Measurements from ENCODE around the gene RMI1. TPM values are rescaled to one million over a fixed set of nuclear protein-coding genes. Genes with fewer than 3 reads are reported as not detected.
A peak's percentile ranks its signal among the peaks of the same experiment; 100 is the strongest.

RMI1 gene
- total RNA-seq, 1 donor from 2014 or later = 0.21 TPM

- H3K4me1 ChIP-seq = peaks cover 0 to 6% of the 10 kb centered on the region in 2 donors
- H3K36me3 ChIP-seq = peaks cover 67 to 82% of the 10 kb centered on the region in 2 donors
- no peak overlapping the region for H3K4me3 ChIP-seq
- no peaks in the 10 kb centered on the region for H3K9me3 ChIP-seq
- intact Hi-C loops (cut with DNase I) = no loop called here
- H3K27ac ChIP-seq = no peak overlapping the region
- DNase-seq (ENCODE audit: low spot score in 2 of 2) = no peak
- no peaks in the 10 kb centered on the region for H3K27me3 ChIP-seq
- TF ChIP-seq CTCF (IDR thresholded peaks at IDR 0.05) = no peak
Measured at GRCh38 chr9:83969602-83970001, 11.0 kb upstream of the RMI1 start.

GRCh38 chr9:83971485-83971884 is 9.1 kb upstream of the RMI1 start:
- no peak for TF ChIP-seq CTCF (IDR thresholded peaks at IDR 0.05)
- H3K4me3 ChIP-seq = no peak overlapping the region
- H3K27ac ChIP-seq = no peak overlapping the region
- no peaks in the 10 kb centered on the region for H3K9me3 ChIP-seq
- peaks cover 1 to 11% of the 10 kb centered on the region in 2 donors for H3K4me1 ChIP-seq
- peaks cover 84 to 97% of the 10 kb centered on the region in 2 donors for H3K36me3 ChIP-seq
- intact Hi-C loops (cut with DNase I) = no loop called here
- H3K27me3 ChIP-seq = no peaks in the 10 kb centered on the region
- no peak for DNase-seq (ENCODE audit: low spot score in 2 of 2)

GRCh38 chr9:83972286-83972685 is 8.3 kb upstream of the RMI1 start:
- Histone ChIP-seq H3K27me3 (no peaks in the 10 kb centered on the region), H3K4me1 (peaks cover 5 to 17% of the 10 kb centered on the region in 2 donors), H3K9me3 (no peaks in the 10 kb centered on the region), H3K4me3 (no peak overlapping the region), H3K36me3 (peaks cover 83 to 93% of the 10 kb centered on the region in 2 donors), H3K27ac (no peak overlapping the region)
- intact Hi-C loops (cut with DNase I) = no loop called here
- no peak for DNase-seq (ENCODE audit: low spot score in 2 of 2)
- TF ChIP-seq CTCF (IDR thresholded peaks at IDR 0.05) = no peak

- H3K27ac ChIP-seq = no peak overlapping the region
- no peak overlapping the region for H3K4me3 ChIP-seq
- DNase-seq (ENCODE audit: low spot score in 2 of 2) = no peak
- peaks cover 65 to 71% of the 10 kb centered on the region in 2 donors for H3K36me3 ChIP-seq
- TF ChIP-seq CTCF (IDR thresholded peaks at IDR 0.05) = no peak
- H3K27me3 ChIP-seq = no peaks in the 10 kb centered on the region
- intact Hi-C loops (cut with DNase I) = no loop called here
- no peaks in the 10 kb centered on the region for H3K9me3 ChIP-seq
- peaks cover 5 to 21% of the 10 kb centered on the region in 2 donors for H3K4me1 ChIP-seq
Measured at GRCh38 chr9:83975300-83975699, 5.3 kb upstream of the RMI1 start.

GRCh38 chr9:83976372-83976771 is 4.2 kb upstream of the RMI1 start:
- no peaks in the 10 kb centered on the region for H3K27me3 ChIP-seq
- no peaks in the 10 kb centered on the region for H3K9me3 ChIP-seq
- H3K4me1 ChIP-seq = peaks cover 5 to 21% of the 10 kb centered on the region in 2 donors
- H3K27ac ChIP-seq = no peak overlapping the region
- H3K36me3 ChIP-seq = peaks cover 55 to 61% of the 10 kb centered on the region in 2 donors
- peak overlapping the region in 1 of 2 donors; percentile 94 for H3K4me3 ChIP-seq
- DNase-seq (ENCODE audit: low spot score in 2 of 2) = no peak
- intact Hi-C loops (cut with DNase I) = no loop called here
- no peak for TF ChIP-seq CTCF (IDR thresholded peaks at IDR 0.05)

GRCh38 chr9:83977196-83977595 is 3.4 kb upstream of the RMI1 start:
- TF ChIP-seq CTCF (IDR thresholded peaks at IDR 0.05) = no peak
- peaks cover 46 to 53% of the 10 kb centered on the region in 2 donors for H3K36me3 ChIP-seq
- no peaks in the 10 kb centered on the region for H3K27me3 ChIP-seq
- H3K27ac ChIP-seq = no peak overlapping the region
- intact Hi-C loops (cut with DNase I) = no loop called here
- H3K4me1 ChIP-seq = peaks cover 5 to 21% of the 10 kb centered on the region in 2 donors
- H3K4me3 ChIP-seq = peak overlapping the region; percentile 58 to 94
- DNase-seq (ENCODE audit: low spot score in 2 of 2) = no peak
- H3K9me3 ChIP-seq = no peaks in the 10 kb centered on the region
